GM23338 (cell line): ENCODE results near the gene RAPGEF5. TPM values are rescaled to one million over a fixed set of nuclear protein-coding genes. Genes with fewer than 3 reads are reported as not detected.

Experiments used
- ATAC-seq: fragments of 200-7000 bp; cut with Tn5 transposase; 3 replicates; pipeline ENCODE4 v1.9.1; 2020
- DNase-seq: peaks from one replicate; pipeline ENCODE4 v3.0.0-alpha.2; 2015; ENCODE audit warnings: low spot score
- H2AFZ ChIP-seq: fragments of 200-600 bp; sonication (generic); 2 replicates; pipeline ENCODE4 v1.8.0; 2016; ENCODE audit warnings: antibody characterized with exemption, mild to moderate bottlenecking, moderate library complexity
- H3F3A ChIP-seq: fragments of 200-600 bp; sonication (generic); replicated peaks from 2 replicates; pipeline ENCODE4 v1.8.0; 2017; ENCODE audit warnings: antibody characterized with exemption, mixed run types, low read depth
- H3K27ac ChIP-seq: fragments of 200-600 bp; sonication (generic); 2 replicates; pipeline ENCODE4 v1.6.1; 2016; ENCODE audit warnings: low read depth
- H3K27me3 ChIP-seq: fragments of 200-600 bp; sonication (generic); 2 replicates; pipeline ENCODE4 v1.8.0; 2016; ENCODE audit warnings: mild to moderate bottlenecking, mixed run types, moderate library complexity; ENCODE audit not compliant: insufficient read depth
- H3K36me3 ChIP-seq: fragments of 200-600 bp; sonication (generic); 2 replicates; pipeline ENCODE4 v1.8.0; 2016; ENCODE audit warnings: mild to moderate bottlenecking; ENCODE audit not compliant: insufficient read depth
- H3K4me1 ChIP-seq: fragments of 200-600 bp; sonication (generic); 2 replicates; pipeline ENCODE4 v1.8.0; 2016; ENCODE audit warnings: mild to moderate bottlenecking, moderate library complexity; ENCODE audit not compliant: insufficient read depth
- H3K4me2 ChIP-seq: fragments of 200-600 bp; sonication (generic); 2 replicates; pipeline ENCODE4 v1.7.1; 2017; ENCODE audit warnings: mixed run types
- H3K4me3 ChIP-seq: fragments of 200-600 bp; sonication (generic); 2 replicates; pipeline ENCODE4 v1.6.1; 2016; ENCODE audit warnings: mixed run types
- H3K79me2 ChIP-seq: fragments of 200-600 bp; sonication (generic); replicated peaks from 2 replicates; pipeline ENCODE4 v1.8.0; 2017; ENCODE audit warnings: mild to moderate bottlenecking; ENCODE audit not compliant: insufficient read depth
- H3K9me2 ChIP-seq: fragments of 200-600 bp; sonication (generic); 2 replicates; pipeline ENCODE4 v1.8.0; 2017; ENCODE audit not compliant: insufficient read depth
- H4K20me1 ChIP-seq: fragments of 200-600 bp; sonication (generic); replicated peaks from 2 replicates; pipeline ENCODE4 v1.8.0; 2017; ENCODE audit warnings: mild to moderate bottlenecking; ENCODE audit not compliant: insufficient read depth
- H3K27ac Mint-ChIP-seq: 2 replicates; pipeline ENCODE4 v1.8.0; 2020; ENCODE audit warnings: inconsistent platforms, mild to moderate bottlenecking, moderate library complexity, mixed read lengths
- H3K27me3 Mint-ChIP-seq: 3 replicates; pipeline ENCODE4 v1.8.0; 2022; ENCODE audit warnings: low read depth, mild to moderate bottlenecking, moderate library complexity, mixed read lengths, inconsistent platforms; ENCODE audit not compliant: insufficient read depth, poor library complexity
- H3K36me3 Mint-ChIP-seq: 3 replicates; pipeline ENCODE4 v1.8.0; 2021; ENCODE audit warnings: low read depth, mild to moderate bottlenecking, inconsistent platforms, moderate library complexity, mixed read lengths
- H3K4me1 Mint-ChIP-seq: 3 replicates; pipeline ENCODE4 v1.8.0; 2020; ENCODE audit warnings: mild to moderate bottlenecking, inconsistent platforms, mixed read lengths
- H3K4me3 Mint-ChIP-seq: 3 replicates; pipeline ENCODE4 v1.8.0; 2021; ENCODE audit warnings: moderate library complexity, mild to moderate bottlenecking, inconsistent platforms, mixed read lengths
- H3K9me3 Mint-ChIP-seq: 3 replicates; pipeline ENCODE4 v1.8.0; 2020; ENCODE audit warnings: moderate library complexity, mild to moderate bottlenecking, inconsistent platforms, mixed read lengths
- CREB1 ChIP-seq: fragments of 250-450 bp; sonication (Bioruptor Pico); IDR thresholded peaks from 2 replicates; pipeline ENCODE4 v1.5.0; 2020; ENCODE audit warnings: low read depth, mild to moderate bottlenecking, moderate library complexity
- EZH2 ChIP-seq: fragments of 200-600 bp; sonication (generic); IDR thresholded peaks from one replicate; pipeline ENCODE4 v1.8.0; 2017; ENCODE audit warnings: antibody characterized with exemption, mild to moderate bottlenecking, low read depth; ENCODE audit not compliant: unreplicated experiment
- EZH2phosphoT487 ChIP-seq: fragments of 200-600 bp; sonication (generic); IDR thresholded peaks from one replicate; pipeline ENCODE4 v1.8.1; 2018; ENCODE audit warnings: antibody characterized with exemption; ENCODE audit not compliant: unreplicated experiment
- POLR2AphosphoS5 ChIP-seq: IDR thresholded peaks from 2 replicates; pipeline ENCODE4 v1.6.1; 2016; ENCODE audit warnings: antibody characterized with exemption, low read depth
- STAT1 ChIP-seq: IDR thresholded peaks from one replicate; pipeline ENCODE4 v1.6.1; 2016; ENCODE audit warnings: antibody characterized with exemption; ENCODE audit not compliant: unreplicated experiment
- ZNF114 ChIP-seq: fragments of 250-450 bp; sonication (Bioruptor Pico); IDR thresholded peaks from 2 replicates; pipeline ENCODE4 v1.5.0; 2020; ENCODE audit warnings: mild to moderate bottlenecking, moderate library complexity
- ZNF331 ChIP-seq: fragments of 250-450 bp; sonication (Bioruptor Pico); IDR thresholded peaks from 2 replicates; pipeline ENCODE4 v1.5.0; 2020; ENCODE audit warnings: low read depth, mild to moderate bottlenecking, moderate library complexity
- polyA plus RNA-seq: library from polyadenylated mRNA; unstranded; fragments of >200 nt; fragmentation: Nextera tagmentation; extraction: Ambion mirVana; gene quantifications from 2 replicates; pipeline ENCODE4 v1.2.1, GENCODE V29; 2016
- total RNA-seq: library from RNA; depleted of rRNA; stranded (reverse); fragments of >200 nt; shearing (Covaris generic); gene quantifications from 2 replicates; pipeline ENCODE4 v1.2.3, GENCODE V29; 2014
- TF ChIP-seq, protein P1 (sequence below), 2 experiments: fragments of 200-600 bp in 1 of 2; sonication (generic) in 1 of 2; conservative IDR thresholded peaks; 2 replicates each; pipeline versions ENCODE4 v1.5.1 to v1.6.1; 2016 to 2017; ENCODE audit warnings: antibody characterized with exemption in 2 of 2, low read depth in 2 of 2, mild to moderate bottlenecking in 2 of 2, moderate library complexity in 1 of 2
- TF ChIP-seq, protein P2 (sequence below): IDR thresholded peaks from 2 replicates; pipeline ENCODE4 v1.6.1; 2016; ENCODE audit warnings: antibody characterized with exemption
- TF ChIP-seq, protein P3 (sequence below): IDR thresholded peaks from one replicate; pipeline ENCODE4 v1.6.1; 2018; ENCODE audit warnings: antibody characterized with exemption; ENCODE audit not compliant: unreplicated experiment

RAPGEF5 gene
- total and polyA plus RNA-seq, 2 experiments from 2014 or later = 6.3 to 13.1 TPM

DNA sequence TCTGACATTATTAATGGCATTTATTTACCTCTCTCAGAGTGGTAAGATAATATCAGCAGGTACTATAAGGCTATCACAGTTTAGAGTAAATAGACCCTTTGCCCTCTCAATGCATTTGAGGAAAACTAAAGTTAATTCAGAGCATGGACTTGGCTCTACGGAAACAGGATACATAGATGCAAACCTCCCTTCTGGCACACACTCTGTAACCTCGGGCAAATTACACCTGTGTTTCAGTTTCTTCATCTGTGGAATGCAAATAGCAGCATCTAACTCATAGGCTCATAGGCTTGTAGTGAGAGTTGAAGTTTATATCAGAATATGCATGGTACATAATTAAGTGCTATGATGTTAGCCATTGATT is 5.6 kb downstream of the RAPGEF5 start:
- H3K36me3 ChIP-seq = no peaks in the 10 kb centered on the region
- TF ChIP-seq ZNF331 = no peak
- no peak for TF ChIP-seq ZNF114 (CRISPR knock-in tag)
- TF ChIP-seq STAT1 = no peak
- TF ChIP-seq EZH2 = no peak
- TF ChIP-seq, protein P1, sequence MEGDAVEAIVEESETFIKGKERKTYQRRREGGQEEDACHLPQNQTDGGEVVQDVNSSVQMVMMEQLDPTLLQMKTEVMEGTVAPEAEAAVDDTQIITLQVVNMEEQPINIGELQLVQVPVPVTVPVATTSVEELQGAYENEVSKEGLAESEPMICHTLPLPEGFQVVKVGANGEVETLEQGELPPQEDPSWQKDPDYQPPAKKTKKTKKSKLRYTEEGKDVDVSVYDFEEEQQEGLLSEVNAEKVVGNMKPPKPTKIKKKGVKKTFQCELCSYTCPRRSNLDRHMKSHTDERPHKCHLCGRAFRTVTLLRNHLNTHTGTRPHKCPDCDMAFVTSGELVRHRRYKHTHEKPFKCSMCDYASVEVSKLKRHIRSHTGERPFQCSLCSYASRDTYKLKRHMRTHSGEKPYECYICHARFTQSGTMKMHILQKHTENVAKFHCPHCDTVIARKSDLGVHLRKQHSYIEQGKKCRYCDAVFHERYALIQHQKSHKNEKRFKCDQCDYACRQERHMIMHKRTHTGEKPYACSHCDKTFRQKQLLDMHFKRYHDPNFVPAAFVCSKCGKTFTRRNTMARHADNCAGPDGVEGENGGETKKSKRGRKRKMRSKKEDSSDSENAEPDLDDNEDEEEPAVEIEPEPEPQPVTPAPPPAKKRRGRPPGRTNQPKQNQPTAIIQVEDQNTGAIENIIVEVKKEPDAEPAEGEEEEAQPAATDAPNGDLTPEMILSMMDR (conservative IDR thresholded peaks at IDR 0.05; ENCODE audit: low read depth in 2 of 2) = no peak
- no peak for TF ChIP-seq POLR2AphosphoS5
- TF ChIP-seq EZH2phosphoT487 = no peak
- no peak overlapping the region for H3K4me3 Mint-ChIP-seq
- no peaks in the 10 kb centered on the region for H3K9me2 ChIP-seq
- peaks cover 5% of the 10 kb centered on the region; the same call in 1 of the 2 replicates for H3K27me3 ChIP-seq
- H3K27ac Mint-ChIP-seq = no peak overlapping the region
- no peak for ATAC-seq
- H3K79me2 ChIP-seq = peaks cover 91% of the 10 kb centered on the region
- H3K36me3 Mint-ChIP-seq = peaks cover 29% of the 10 kb centered on the region
- peaks cover 2% of the 10 kb centered on the region for H3K27me3 Mint-ChIP-seq
- no peak for DNase-seq
- no peak overlapping the region for H3K27ac ChIP-seq
- no peaks in the 10 kb centered on the region for H3F3A ChIP-seq
- peaks cover 42% of the 10 kb centered on the region for H3K4me1 Mint-ChIP-seq
- no peak overlapping the region for H2AFZ ChIP-seq
- no peak overlapping the region for H3K4me3 ChIP-seq
- H4K20me1 ChIP-seq = no peaks in the 10 kb centered on the region; the same call in 1 of the 2 replicates
- H3K4me1 ChIP-seq = peaks cover 26% of the 10 kb centered on the region
- peaks cover 14% of the 10 kb centered on the region; the same call in 2 of the 3 replicates for H3K9me3 Mint-ChIP-seq
- no peak overlapping the region for H3K4me2 ChIP-seq

DNA sequence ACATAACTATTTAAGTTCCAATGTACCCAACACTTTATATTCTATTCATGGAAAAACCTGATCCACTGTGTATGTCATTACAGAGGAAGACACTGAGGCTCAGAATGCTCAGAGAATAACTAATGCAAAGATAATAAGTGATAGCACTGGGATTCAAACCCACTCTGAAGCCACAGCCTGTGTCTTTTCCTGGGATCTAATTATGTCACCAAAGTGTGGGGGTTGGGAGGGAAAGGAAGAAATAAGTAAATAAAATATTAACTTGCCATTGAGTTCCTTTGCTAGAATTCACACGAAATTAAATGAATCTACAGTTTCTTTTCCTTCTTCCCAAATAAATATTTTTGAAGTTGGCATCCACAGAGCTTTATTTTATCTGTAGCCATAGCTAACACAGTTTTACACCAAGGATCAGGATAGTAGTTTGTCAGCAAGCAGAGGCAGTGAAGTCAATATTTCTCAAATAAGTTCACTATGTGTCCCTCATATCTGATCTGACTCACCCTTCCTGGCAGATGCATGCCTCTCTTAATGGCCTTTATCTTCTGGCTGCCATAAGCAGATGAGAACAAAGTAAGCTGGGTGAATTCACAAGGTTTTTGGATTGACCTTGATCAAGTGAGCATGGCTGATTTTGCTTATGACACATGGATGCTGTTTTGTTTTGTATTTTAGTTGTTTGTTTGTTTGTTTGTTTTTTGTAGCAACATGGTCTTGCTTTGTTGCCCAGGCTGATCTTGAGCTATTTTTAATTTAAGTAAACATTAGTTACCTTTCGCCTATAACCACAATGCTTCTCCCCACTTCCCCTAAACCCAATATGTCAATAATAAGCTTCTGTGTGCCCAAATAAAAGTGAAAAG is 6.3 kb downstream of the RAPGEF5 start:
- Mint-ChIP-seq H3K27me3 (peaks cover 2% of the 10 kb centered on the region), H3K9me3 (peaks cover 14% of the 10 kb centered on the region; the same call in 2 of the 3 replicates), H3K27ac (no peak overlapping the region; the same call in 1 of the 2 replicates), H3K4me1 (peaks cover 38% of the 10 kb centered on the region), H3K36me3 (peaks cover 29% of the 10 kb centered on the region), H3K4me3 (no peak overlapping the region)
- H2AFZ ChIP-seq = no peak overlapping the region
- H3F3A ChIP-seq = no peaks in the 10 kb centered on the region
- no peak for ATAC-seq
- H3K79me2 ChIP-seq = peaks cover 91% of the 10 kb centered on the region
- H3K9me2 ChIP-seq = no peaks in the 10 kb centered on the region
- no peaks in the 10 kb centered on the region; the same call in 1 of the 2 replicates for H4K20me1 ChIP-seq
- H3K4me3 ChIP-seq = no peak overlapping the region
- DNase-seq = no peak
- peaks cover 26% of the 10 kb centered on the region for H3K4me1 ChIP-seq
- H3K27me3 ChIP-seq = no peaks in the 10 kb centered on the region; the same call in 1 of the 2 replicates
- no peaks in the 10 kb centered on the region for H3K36me3 ChIP-seq
- H3K4me2 ChIP-seq = no peak overlapping the region
- H3K27ac ChIP-seq = no peak overlapping the region
- TF ChIP-seq ZNF331 = no peak
- no peak for TF ChIP-seq CREB1 (CRISPR knock-in tag)
- TF ChIP-seq, protein P1 (conservative IDR thresholded peaks at IDR 0.05; ENCODE audit: low read depth in 2 of 2) = no peak
- no peak for TF ChIP-seq STAT1
- TF ChIP-seq, protein P2, sequence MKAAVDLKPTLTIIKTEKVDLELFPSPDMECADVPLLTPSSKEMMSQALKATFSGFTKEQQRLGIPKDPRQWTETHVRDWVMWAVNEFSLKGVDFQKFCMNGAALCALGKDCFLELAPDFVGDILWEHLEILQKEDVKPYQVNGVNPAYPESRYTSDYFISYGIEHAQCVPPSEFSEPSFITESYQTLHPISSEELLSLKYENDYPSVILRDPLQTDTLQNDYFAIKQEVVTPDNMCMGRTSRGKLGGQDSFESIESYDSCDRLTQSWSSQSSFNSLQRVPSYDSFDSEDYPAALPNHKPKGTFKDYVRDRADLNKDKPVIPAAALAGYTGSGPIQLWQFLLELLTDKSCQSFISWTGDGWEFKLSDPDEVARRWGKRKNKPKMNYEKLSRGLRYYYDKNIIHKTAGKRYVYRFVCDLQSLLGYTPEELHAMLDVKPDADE = no peak
- no peak for TF ChIP-seq POLR2AphosphoS5
- TF ChIP-seq ZNF114 (CRISPR knock-in tag) = no peak
- TF ChIP-seq, protein P3, sequence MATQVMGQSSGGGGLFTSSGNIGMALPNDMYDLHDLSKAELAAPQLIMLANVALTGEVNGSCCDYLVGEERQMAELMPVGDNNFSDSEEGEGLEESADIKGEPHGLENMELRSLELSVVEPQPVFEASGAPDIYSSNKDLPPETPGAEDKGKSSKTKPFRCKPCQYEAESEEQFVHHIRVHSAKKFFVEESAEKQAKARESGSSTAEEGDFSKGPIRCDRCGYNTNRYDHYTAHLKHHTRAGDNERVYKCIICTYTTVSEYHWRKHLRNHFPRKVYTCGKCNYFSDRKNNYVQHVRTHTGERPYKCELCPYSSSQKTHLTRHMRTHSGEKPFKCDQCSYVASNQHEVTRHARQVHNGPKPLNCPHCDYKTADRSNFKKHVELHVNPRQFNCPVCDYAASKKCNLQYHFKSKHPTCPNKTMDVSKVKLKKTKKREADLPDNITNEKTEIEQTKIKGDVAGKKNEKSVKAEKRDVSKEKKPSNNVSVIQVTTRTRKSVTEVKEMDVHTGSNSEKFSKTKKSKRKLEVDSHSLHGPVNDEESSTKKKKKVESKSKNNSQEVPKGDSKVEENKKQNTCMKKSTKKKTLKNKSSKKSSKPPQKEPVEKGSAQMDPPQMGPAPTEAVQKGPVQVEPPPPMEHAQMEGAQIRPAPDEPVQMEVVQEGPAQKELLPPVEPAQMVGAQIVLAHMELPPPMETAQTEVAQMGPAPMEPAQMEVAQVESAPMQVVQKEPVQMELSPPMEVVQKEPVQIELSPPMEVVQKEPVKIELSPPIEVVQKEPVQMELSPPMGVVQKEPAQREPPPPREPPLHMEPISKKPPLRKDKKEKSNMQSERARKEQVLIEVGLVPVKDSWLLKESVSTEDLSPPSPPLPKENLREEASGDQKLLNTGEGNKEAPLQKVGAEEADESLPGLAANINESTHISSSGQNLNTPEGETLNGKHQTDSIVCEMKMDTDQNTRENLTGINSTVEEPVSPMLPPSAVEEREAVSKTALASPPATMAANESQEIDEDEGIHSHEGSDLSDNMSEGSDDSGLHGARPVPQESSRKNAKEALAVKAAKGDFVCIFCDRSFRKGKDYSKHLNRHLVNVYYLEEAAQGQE = no peak
